NCI-H345 treated with DMSO at 0.1 percent for 48 hours (cell line): ENCODE data around the gene VMP1.
"Not testable (repeated sequence)": the region's sequence is repeated elsewhere in the genome, so short reads cannot be mapped to it uniquely, and the experiment has no call there.

Source experiments
- DNase-seq: peaks from one replicate; lab custom pipeline; 2025; ENCODE audit not compliant: unreplicated experiment; lab: John Stamatoyannopoulos, UW

Gene VMP1

GRCh38 chr17:59804901-59805465 lies 97.5 kb downstream of the VMP1 start:
- DNase-seq: no peak

- DNase-seq: not testable (repeated sequence)
Measured at GRCh38 chr17:59806322-59806721, 98.9 kb downstream of the VMP1 start.

- DNase-seq: no peak
Measured at GRCh38 chr17:59807892-59808509, 100.5 kb downstream of the VMP1 start.

- DNase-seq: no peak
Measured at GRCh38 chr17:59810894-59811153, 103.4 kb downstream of the VMP1 start.

DNA sequence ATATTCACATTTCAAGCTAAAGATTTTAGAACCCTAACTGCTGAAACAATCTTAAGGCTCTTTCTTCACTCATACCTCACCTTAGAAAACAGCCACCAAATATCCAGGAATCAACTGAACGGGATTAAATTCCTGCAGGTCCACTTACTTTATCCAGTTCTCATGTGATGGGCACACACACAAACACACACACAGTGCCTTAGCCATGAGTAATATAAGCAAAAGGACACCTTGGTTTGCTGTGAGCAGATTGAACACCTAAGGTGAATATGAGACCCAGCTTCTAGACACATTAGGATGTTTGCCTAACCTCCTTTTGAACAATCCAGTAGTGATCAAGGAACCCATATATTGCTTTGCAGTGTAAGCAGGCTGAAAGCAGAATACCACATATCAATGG lies 103.8 kb downstream of the VMP1 start:
- no peak for DNase-seq

- DNase-seq: no peak
Measured at GRCh38 chr17:59812139-59812538, 104.7 kb downstream of the VMP1 start.

GRCh38 chr17:59814276-59814675 lies 106.8 kb downstream of the VMP1 start:
- DNase-seq: no peak

- no peak for DNase-seq
Measured at GRCh38 chr17:59814685-59815084, 107.2 kb downstream of the VMP1 start.

GRCh38 chr17:59815965-59816364 lies 108.5 kb downstream of the VMP1 start:
- no peak for DNase-seq

GRCh38 chr17:59825533-59826322 lies 118.3 kb downstream of the VMP1 start:
- no peak for DNase-seq

DNA sequence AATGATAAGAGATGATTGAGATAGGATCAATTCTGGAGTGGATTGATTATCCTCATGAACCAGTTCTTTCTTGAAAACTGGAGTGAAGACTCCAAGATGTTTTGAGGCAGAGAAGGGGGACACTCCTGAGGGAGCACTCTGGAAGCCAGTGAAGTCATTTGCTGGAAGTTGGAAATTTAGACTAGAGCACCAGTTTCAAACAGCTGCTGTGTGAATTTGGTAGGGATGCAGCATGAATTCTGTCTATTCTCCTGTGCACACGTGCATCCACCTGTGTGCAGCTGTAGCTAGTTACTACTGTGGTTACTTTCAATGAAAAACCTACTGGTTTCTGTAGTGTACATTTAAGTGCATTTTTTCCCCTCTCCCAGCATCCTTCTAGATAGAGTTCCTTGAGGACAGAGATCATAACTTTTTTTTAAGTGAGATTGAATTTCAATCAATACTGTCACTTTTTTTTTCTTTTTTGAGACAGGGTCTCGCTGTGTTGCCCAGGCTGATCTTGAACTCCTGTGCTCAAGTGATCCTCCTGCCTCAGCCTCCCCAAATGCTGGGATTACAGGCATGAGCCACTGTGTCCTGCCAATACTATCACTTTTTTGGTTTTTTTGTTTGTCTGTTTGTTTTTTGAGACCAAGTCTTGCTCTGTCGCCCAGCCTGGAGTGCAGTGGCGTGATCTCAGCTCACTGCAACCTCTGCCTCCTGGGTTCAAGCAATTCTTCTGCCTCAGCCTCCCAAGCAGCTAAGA lies 119.4 kb downstream of the VMP1 start:
- DNase-seq: no peak

DNA sequence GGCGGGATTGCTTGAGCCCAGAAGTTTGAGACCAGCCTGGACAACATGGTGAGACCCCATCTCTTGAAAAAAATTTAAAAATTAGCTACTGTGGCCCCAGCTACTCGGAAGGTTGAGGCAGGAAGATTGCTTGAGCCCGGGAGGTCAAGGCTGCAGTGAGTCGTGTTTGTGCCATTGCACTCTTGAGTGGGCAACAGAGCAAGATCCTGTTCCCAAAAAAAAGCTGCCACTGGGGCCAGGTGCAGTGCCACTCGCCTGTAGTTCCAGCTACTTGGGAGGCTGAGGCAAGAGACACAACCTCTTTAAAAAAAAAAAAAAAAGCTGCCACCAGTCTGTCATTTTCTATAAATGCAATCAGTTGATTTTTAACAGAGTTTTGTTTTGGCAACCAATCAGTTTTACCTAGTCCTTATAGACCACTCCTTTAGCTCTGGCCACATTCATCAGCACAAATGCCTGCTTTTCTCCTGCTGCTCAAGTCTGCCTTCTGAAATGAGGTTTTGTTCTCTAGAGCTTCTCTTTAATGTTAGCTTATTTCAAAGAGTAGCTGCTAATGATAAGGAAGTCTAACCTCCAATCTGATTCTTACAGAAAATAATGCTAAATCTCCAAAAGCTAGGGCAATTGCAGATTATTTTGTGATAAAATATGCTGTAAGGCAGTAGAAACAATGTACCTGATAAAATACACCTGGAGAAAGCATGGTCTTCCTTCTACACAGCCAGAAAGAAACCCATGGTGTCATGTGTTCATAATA lies 120.4 kb downstream of the VMP1 start:
- no peak for DNase-seq

GRCh38 chr17:59828478-59828760 lies 121.0 kb downstream of the VMP1 start:
- no peak for DNase-seq

- not testable (repeated sequence) for DNase-seq
Measured at GRCh38 chr17:59828819-59829216, 121.4 kb downstream of the VMP1 start.

DNA sequence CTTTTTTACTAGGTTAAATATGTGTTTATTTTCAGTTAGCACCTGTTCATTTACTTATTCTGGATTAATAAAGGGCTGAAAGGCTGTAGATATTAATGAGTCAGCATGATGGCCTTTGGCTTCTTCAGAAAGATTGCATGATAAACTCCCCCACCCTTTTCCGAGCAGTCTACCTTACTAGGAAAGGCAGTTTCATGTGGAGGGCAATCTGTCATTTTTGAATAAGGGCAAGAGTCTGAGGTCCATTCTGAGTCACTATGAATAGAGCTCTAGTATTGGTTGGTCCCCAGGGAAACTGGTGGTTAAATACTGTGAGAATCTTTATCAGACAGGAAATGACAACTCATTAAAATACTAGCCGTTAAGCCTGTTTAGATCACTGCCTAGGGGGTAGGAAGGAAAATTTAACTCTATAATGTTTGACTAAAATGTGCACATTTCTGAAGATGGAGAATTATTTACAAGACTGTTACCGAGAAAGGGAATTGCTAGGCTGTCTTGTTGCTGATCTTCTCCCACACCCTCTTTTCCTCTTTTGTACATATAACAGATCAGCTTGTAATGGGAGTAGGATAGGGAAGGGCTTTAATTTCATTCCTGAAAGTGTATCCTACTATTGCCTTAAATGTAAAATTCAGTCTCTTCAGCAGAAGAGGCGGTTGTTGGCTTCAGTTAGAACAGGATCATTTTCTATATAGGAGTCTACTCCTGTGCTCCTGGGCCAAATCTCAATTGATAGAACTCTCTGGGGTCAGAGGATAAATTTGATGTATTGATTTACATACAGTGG lies 122.0 kb downstream of the VMP1 start:
- DNase-seq: peak; percentile 20

DNA sequence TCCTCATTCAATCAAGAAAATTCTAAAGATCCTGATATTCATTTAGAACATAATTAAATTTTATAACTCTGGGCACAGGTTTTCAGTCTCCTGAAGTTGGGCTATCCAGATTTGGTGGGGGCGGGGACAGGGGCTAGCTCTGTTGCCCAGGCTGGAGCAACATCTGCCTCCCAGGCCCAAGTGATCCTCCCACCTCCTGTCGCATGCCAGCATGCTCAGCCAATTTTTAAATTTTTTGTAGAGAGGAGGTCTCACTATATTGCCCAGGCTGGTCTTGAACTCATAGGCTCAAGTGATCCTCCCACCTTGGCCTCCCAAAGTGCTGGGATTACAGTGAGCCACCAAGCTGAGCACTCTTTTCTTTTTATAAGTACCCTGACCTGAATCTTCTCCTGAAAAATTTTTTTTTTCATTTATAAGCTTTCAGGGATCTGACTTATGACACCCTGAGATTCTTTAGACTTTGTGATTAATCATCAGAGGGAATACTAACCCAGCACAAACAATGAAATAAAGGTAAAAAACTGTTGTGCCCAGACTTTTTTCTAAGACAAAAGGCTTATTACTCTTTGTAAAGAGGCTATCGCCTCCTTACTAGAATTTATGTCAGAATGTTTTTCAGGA lies 122.7 kb downstream of the VMP1 start:
- DNase-seq: no peak

DNA sequence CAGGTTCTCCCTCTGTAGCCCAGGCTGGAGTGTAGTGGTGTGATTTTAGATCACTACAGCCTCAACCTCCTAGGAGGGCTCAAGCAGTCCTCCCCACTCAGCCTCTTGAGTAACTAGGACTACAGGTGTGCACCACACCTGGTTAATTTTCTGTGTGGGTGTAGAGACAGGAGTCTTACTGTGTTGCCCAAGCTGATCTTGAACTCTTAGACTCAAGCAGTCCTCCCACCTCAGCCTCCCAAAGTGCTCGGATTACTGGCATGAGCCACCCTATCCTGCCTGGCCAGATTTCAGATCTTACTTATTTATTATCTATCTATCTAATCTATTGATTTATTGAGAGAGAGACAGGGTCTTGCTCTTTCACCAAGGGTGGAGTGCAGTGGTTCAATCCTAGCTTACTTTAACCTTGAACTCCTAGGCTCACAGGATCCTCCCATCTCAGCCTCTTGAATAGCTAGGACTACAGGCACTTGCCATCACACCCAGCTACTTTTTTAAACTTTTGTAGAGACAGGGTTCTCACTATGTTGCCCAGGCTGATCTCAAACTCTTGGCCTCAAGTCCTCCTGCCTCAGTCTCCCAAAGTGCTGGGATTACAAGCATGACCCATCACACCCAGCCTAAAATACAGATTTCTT lies 123.5 kb downstream of the VMP1 start:
- no peak for DNase-seq

DNA sequence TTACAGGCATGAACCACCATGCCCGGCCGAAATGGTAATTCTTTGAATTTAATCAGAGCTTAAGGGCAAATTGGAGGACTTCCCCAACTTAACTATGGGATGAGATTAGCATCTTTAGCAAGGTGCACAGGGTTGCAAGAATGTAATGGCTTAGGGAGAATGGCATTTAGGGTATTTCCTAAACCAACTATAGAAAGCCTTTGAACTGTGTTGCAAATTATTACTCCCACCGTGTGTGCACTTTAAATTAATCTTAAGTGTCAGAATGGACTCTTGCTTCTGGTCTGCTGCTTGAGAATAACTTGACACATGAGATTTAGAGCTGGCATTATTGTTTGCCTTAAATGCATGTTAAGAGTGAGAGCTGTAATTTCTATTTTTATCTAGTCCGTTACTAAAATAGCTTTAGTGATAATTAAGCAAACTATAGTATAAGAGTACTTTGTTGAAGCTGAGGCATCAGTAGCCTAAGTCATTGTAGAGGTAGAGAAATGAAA lies 125.5 kb downstream of the VMP1 start:
- DNase-seq: no peak

GRCh38 chr17:59837308-59838051 lies 130.0 kb downstream of the VMP1 start:
- DNase-seq: peak; percentile 48
